HG03521 (cell line): Measurements from ENCODE around the gene NDUFB11.
"Not testable (repeated sequence)": the region's sequence is repeated elsewhere in the genome, so short reads cannot be mapped to it uniquely, and the experiment has no call there.

Experiments used
- ATAC-seq: cut with Tn5 transposase; IDR thresholded peaks from one replicate; pipeline ENCODE4 v1.9.1; 2021; ENCODE audit warnings: mild to moderate bottlenecking, moderate library complexity; ENCODE audit not compliant: unreplicated experiment

The NDUFB11 gene

GRCh38 chrX:47146936-47147859, 2.7 kb upstream of the NDUFB11 start:
- no peak for ATAC-seq

GRCh38 chrX:47146121-47146935, 1.8 kb upstream of the NDUFB11 start:
- no peak for ATAC-seq

GRCh38 chrX:47145395-47146120, 1.1 kb upstream of the NDUFB11 start:
- peak; percentile 15 for ATAC-seq

- peak; percentile 4 for ATAC-seq
Observed at GRCh38 chrX:47143894-47144625, 442 bp downstream of the NDUFB11 start.

GRCh38 chrX:47138171-47138570, 6.3 kb downstream of the NDUFB11 start:
- ATAC-seq = no peak

- ATAC-seq = not testable (repeated sequence)
Observed at GRCh38 chrX:47135650-47136049, 8.9 kb downstream of the NDUFB11 start.

- no peak for ATAC-seq
Observed at GRCh38 chrX:47133493-47133892, 11.0 kb downstream of the NDUFB11 start.

- ATAC-seq = no peak
Observed at GRCh38 chrX:47129899-47130358, 14.6 kb downstream of the NDUFB11 start.

- peak; percentile 98 for ATAC-seq
Observed at GRCh38 chrX:47129157-47129898, 15.2 kb downstream of the NDUFB11 start.

- not testable (repeated sequence) for ATAC-seq
Observed at GRCh38 chrX:47124466-47124865, 20.0 kb downstream of the NDUFB11 start.

GRCh38 chrX:47116551-47117110, 27.9 kb downstream of the NDUFB11 start:
- not testable (repeated sequence) for ATAC-seq

- no peak for ATAC-seq
Observed at GRCh38 chrX:47112316-47112954, 32.1 kb downstream of the NDUFB11 start.

GRCh38 chrX:47110936-47111615, 33.4 kb downstream of the NDUFB11 start:
- not testable (repeated sequence) for ATAC-seq

GRCh38 chrX:47101206-47101605, 43.3 kb downstream of the NDUFB11 start:
- ATAC-seq = no peak

GRCh38 chrX:47098338-47099094, 46.0 kb downstream of the NDUFB11 start:
- no peak for ATAC-seq

- ATAC-seq = no peak
Observed at GRCh38 chrX:47097018-47097417, 47.5 kb downstream of the NDUFB11 start.

GRCh38 chrX:47093860-47094259, 50.6 kb downstream of the NDUFB11 start:
- ATAC-seq = no peak
